ENCODE measurements around the gene PRDM15. TPM values are rescaled to one million over a fixed set of nuclear protein-coding genes. Genes with fewer than 3 reads are reported as not detected.

Gene PRDM15
- total RNA-seq, 1 experiment from 2014 or later = 3.0 TPM

- no peak for DNase-seq
- Histone ChIP-seq H3K27ac (ENCODE audit: low read length) (no peak overlapping the region), H2AFZ (ENCODE audit: low read length) (no peak overlapping the region), H3K36me3 (ENCODE audit: insufficient read depth, low read length) (peaks cover 5% of the 10 kb centered on the region; the same call in 1 of the 2 replicates), H3K9me2 (replicated peaks; ENCODE audit: insufficient read depth, low read length) (no peaks in the 10 kb centered on the region), H3K4me1 (ENCODE audit: low read length) (peaks cover 23% of the 10 kb centered on the region), H3K4me3 (ENCODE audit: low read length) (no peak overlapping the region), H3K4me2 (ENCODE audit: low read depth, low read length, poor library complexity, severe bottlenecking) (no peak overlapping the region), H3K9me3 (ENCODE audit: low read length) (no peaks in the 10 kb centered on the region), H3K27me3 (ENCODE audit: low read length) (no peaks in the 10 kb centered on the region), H4K20me1 (ENCODE audit: insufficient read depth, low read depth, low read length) (peaks cover 29% of the 10 kb centered on the region; the same call in 1 of the 2 replicates), H3K9ac (ENCODE audit: low read length) (no peak overlapping the region), H3K79me2 (ENCODE audit: low read length) (no peaks in the 10 kb centered on the region)
Observed at GRCh38 chr21:41834252-41834925, 44.8 kb downstream of the PRDM15 start.

GRCh38 chr21:41833497-41834115 lies 45.5 kb downstream of the PRDM15 start:
- no peak overlapping the region for H2AFZ ChIP-seq (ENCODE audit: low read length)
- peaks cover 5% of the 10 kb centered on the region; the same call in 1 of the 2 replicates for H3K36me3 ChIP-seq (ENCODE audit: insufficient read depth, low read length)
- H4K20me1 ChIP-seq (ENCODE audit: insufficient read depth, low read depth, low read length) = peaks cover 29% of the 10 kb centered on the region; the same call in 1 of the 2 replicates
- H3K4me3 ChIP-seq (ENCODE audit: low read length) = no peak overlapping the region
- peaks cover 23% of the 10 kb centered on the region for H3K4me1 ChIP-seq (ENCODE audit: low read length)
- no peaks in the 10 kb centered on the region for H3K79me2 ChIP-seq (ENCODE audit: low read length)
- H3K9me3 ChIP-seq (ENCODE audit: low read length) = no peaks in the 10 kb centered on the region
- H3K9ac ChIP-seq (ENCODE audit: low read length) = no peak overlapping the region
- peak overlapping the region; percentile 43 for H3K4me2 ChIP-seq (ENCODE audit: low read depth, low read length, poor library complexity, severe bottlenecking)
- no peaks in the 10 kb centered on the region for H3K9me2 ChIP-seq (replicated peaks; ENCODE audit: insufficient read depth, low read length)
- no peaks in the 10 kb centered on the region for H3K27me3 ChIP-seq (ENCODE audit: low read length)
- peak overlapping the region; percentile 5; the same call in 1 of the 2 replicates for H3K27ac ChIP-seq (ENCODE audit: low read length)
- peak; percentile 82 for DNase-seq

- peaks cover 5% of the 10 kb centered on the region; the same call in 1 of the 2 replicates for H3K36me3 ChIP-seq (ENCODE audit: insufficient read depth, low read length)
- H3K4me3 ChIP-seq (ENCODE audit: low read length) = no peak overlapping the region
- H4K20me1 ChIP-seq (ENCODE audit: insufficient read depth, low read depth, low read length) = peaks cover 29% of the 10 kb centered on the region; the same call in 1 of the 2 replicates
- no peaks in the 10 kb centered on the region for H3K9me2 ChIP-seq (replicated peaks; ENCODE audit: insufficient read depth, low read length)
- no peak overlapping the region for H2AFZ ChIP-seq (ENCODE audit: low read length)
- H3K4me2 ChIP-seq (ENCODE audit: low read depth, low read length, poor library complexity, severe bottlenecking) = peak overlapping the region; percentile 43
- peak; percentile 48 for DNase-seq
- H3K4me1 ChIP-seq (ENCODE audit: low read length) = peaks cover 23% of the 10 kb centered on the region
- peak overlapping the region; percentile 5; the same call in 1 of the 2 replicates for H3K27ac ChIP-seq (ENCODE audit: low read length)
- no peaks in the 10 kb centered on the region for H3K9me3 ChIP-seq (ENCODE audit: low read length)
- H3K27me3 ChIP-seq (ENCODE audit: low read length) = no peaks in the 10 kb centered on the region
- H3K79me2 ChIP-seq (ENCODE audit: low read length) = no peaks in the 10 kb centered on the region
- no peak overlapping the region for H3K9ac ChIP-seq (ENCODE audit: low read length)
Observed at GRCh38 chr21:41832596-41833496, 46.3 kb downstream of the PRDM15 start.

- H3K4me3 ChIP-seq (ENCODE audit: low read length) = no peak overlapping the region
- no peak overlapping the region for H3K27ac ChIP-seq (ENCODE audit: low read length)
- no peaks in the 10 kb centered on the region for H3K79me2 ChIP-seq (ENCODE audit: low read length)
Observed at GRCh38 chr21:41831866-41832595, 47.1 kb downstream of the PRDM15 start.

GRCh38 chr21:41831453-41831831 lies 47.7 kb downstream of the PRDM15 start:
- DNase-seq = no peak
- Histone ChIP-seq H3K9ac (ENCODE audit: low read length) (no peak overlapping the region), H3K4me3 (ENCODE audit: low read length) (no peak overlapping the region), H3K9me2 (replicated peaks; ENCODE audit: insufficient read depth, low read length) (no peaks in the 10 kb centered on the region), H3K9me3 (ENCODE audit: low read length) (no peaks in the 10 kb centered on the region), H3K36me3 (ENCODE audit: insufficient read depth, low read length) (peaks cover 5% of the 10 kb centered on the region; the same call in 1 of the 2 replicates), H3K27ac (ENCODE audit: low read length) (no peak overlapping the region), H3K4me1 (ENCODE audit: low read length) (peaks cover 23% of the 10 kb centered on the region), H3K4me2 (ENCODE audit: low read depth, low read length, poor library complexity, severe bottlenecking) (no peak overlapping the region), H4K20me1 (ENCODE audit: insufficient read depth, low read depth, low read length) (peaks cover 29% of the 10 kb centered on the region; the same call in 1 of the 2 replicates), H3K79me2 (ENCODE audit: low read length) (no peaks in the 10 kb centered on the region), H3K27me3 (ENCODE audit: low read length) (no peaks in the 10 kb centered on the region), H2AFZ (ENCODE audit: low read length) (no peak overlapping the region)

More at GRCh38 chr21:41831866-41832595, 47.1 kb downstream of the PRDM15 start:
- H3K4me2 ChIP-seq (ENCODE audit: low read depth, low read length, poor library complexity, severe bottlenecking) = no peak overlapping the region
- peaks cover 23% of the 10 kb centered on the region for H3K4me1 ChIP-seq (ENCODE audit: low read length)
- no peak overlapping the region for H2AFZ ChIP-seq (ENCODE audit: low read length)
- H3K9me3 ChIP-seq (ENCODE audit: low read length) = no peaks in the 10 kb centered on the region
- no peaks in the 10 kb centered on the region for H3K27me3 ChIP-seq (ENCODE audit: low read length)
- H3K36me3 ChIP-seq (ENCODE audit: insufficient read depth, low read length) = peaks cover 5% of the 10 kb centered on the region; the same call in 1 of the 2 replicates
- no peak for DNase-seq
- H3K9ac ChIP-seq (ENCODE audit: low read length) = no peak overlapping the region
- H4K20me1 ChIP-seq (ENCODE audit: insufficient read depth, low read depth, low read length) = peaks cover 29% of the 10 kb centered on the region; the same call in 1 of the 2 replicates
- no peaks in the 10 kb centered on the region for H3K9me2 ChIP-seq (replicated peaks; ENCODE audit: insufficient read depth, low read length)

GRCh38 chr21:41830764-41831452 lies 48.2 kb downstream of the PRDM15 start:
- Histone ChIP-seq H3K9ac (ENCODE audit: low read length) (no peak overlapping the region), H3K4me3 (ENCODE audit: low read length) (no peak overlapping the region), H2AFZ (ENCODE audit: low read length) (no peak overlapping the region), H3K36me3 (ENCODE audit: insufficient read depth, low read length) (no peaks in the 10 kb centered on the region), H3K4me1 (ENCODE audit: low read length) (peaks cover 23% of the 10 kb centered on the region), H3K79me2 (ENCODE audit: low read length) (no peaks in the 10 kb centered on the region), H3K4me2 (ENCODE audit: low read depth, low read length, poor library complexity, severe bottlenecking) (no peak overlapping the region), H3K9me2 (replicated peaks; ENCODE audit: insufficient read depth, low read length) (no peaks in the 10 kb centered on the region), H4K20me1 (ENCODE audit: insufficient read depth, low read depth, low read length) (peaks cover 29% of the 10 kb centered on the region; the same call in 1 of the 2 replicates), H3K9me3 (ENCODE audit: low read length) (no peaks in the 10 kb centered on the region), H3K27ac (ENCODE audit: low read length) (no peak overlapping the region), H3K27me3 (ENCODE audit: low read length) (no peaks in the 10 kb centered on the region)
- DNase-seq = no peak

- Histone ChIP-seq H3K9me2 (replicated peaks; ENCODE audit: insufficient read depth, low read length) (no peaks in the 10 kb centered on the region), H3K4me2 (ENCODE audit: low read depth, low read length, poor library complexity, severe bottlenecking) (no peak overlapping the region), H3K27me3 (ENCODE audit: low read length) (no peaks in the 10 kb centered on the region), H3K4me3 (ENCODE audit: low read length) (no peak overlapping the region), H3K27ac (ENCODE audit: low read length) (no peak overlapping the region), H3K9me3 (ENCODE audit: low read length) (no peaks in the 10 kb centered on the region), H3K4me1 (ENCODE audit: low read length) (peaks cover 23% of the 10 kb centered on the region), H3K79me2 (ENCODE audit: low read length) (no peaks in the 10 kb centered on the region), H4K20me1 (ENCODE audit: insufficient read depth, low read depth, low read length) (peaks cover 28% of the 10 kb centered on the region; the same call in 1 of the 2 replicates), H2AFZ (ENCODE audit: low read length) (no peak overlapping the region), H3K9ac (ENCODE audit: low read length) (no peak overlapping the region), H3K36me3 (ENCODE audit: insufficient read depth, low read length) (no peaks in the 10 kb centered on the region)
- no peak for DNase-seq
Observed at GRCh38 chr21:41830145-41830707, 48.9 kb downstream of the PRDM15 start.
